NCI-H1105 treated with DMSO at 0.1 percent for 48 hours (cell line): ENCODE measurements around the gene CCDC172.

Source experiments
- DNase-seq: peaks from one replicate; lab custom pipeline; 2025; lab: John Stamatoyannopoulos, UW

The CCDC172 gene, protein sequence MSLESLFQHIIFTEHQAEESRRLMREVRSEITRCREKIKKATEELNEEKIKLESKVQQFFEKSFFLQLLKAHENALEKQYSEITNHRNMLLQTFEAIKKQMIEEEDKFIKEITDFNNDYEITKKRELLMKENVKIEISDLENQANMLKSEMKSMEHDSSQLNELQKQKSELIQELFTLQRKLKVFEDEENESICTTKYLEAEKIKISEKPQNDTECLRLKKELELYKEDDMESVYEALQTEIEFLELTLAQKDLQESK

GRCh38 chr10:116324227-116324950, at the start of gene CCDC172:
Gene CCDC172, plus strand, starts transcription at chr10:116324448. Its CDS starts 564 bp downstream, at chr10:116325012.
- DNase-seq, result no peak

- DNase-seq, result no peak
Measured at GRCh38 chr10:116276981-116277380, 47.3 kb upstream of the CCDC172 start.

GRCh38 chr10:116278846-116279245, 45.4 kb upstream of the CCDC172 start:
- DNase-seq, result no peak

DNA sequence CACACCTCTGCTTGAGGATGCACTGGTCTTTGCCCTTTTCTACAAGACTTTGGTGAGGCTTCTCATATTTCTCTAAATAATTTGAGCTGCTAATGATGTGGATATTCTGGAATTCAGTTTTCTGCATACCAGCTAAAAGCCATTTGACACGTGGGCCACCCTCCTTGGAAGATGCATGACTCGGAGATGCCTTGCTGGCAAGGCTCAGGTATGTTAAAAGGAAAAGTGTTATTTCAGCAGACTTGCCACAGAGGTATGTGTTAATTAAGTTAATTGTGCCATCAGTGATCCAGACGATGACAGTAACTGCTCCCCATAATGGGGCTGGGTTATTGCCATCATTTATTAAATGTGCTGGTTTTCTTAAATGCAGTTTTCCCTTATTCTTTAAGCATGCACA, 42.5 kb upstream of the CCDC172 start:
- DNase-seq, result no peak

DNA sequence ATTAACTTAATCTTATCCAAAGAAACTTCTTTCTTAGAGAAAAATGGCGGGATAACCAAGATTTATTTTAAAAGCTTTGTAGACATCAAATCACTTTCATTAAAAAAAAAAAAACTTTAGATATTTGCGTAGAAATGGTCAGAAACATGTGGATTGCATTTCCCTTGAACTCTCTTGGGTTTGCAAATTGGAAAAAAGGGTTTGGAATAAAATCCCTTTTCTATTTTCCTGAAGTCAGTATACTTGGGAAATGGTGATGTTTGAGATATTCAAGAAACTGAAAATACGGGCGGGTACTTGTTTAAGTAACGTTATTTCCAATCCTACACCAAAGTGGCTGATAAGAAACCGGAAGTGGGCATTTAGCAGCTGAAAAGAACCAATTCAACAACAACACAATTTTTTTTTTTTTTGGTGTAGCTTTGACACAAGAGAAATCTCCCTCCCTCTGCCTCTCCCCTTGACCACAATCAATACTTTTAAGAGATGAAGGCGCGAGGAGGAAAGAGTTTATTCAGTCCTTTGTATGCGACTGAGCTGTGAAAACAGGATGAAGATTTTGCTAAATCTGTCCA, 37.5 kb upstream of the CCDC172 start:
- DNase-seq, result no peak

DNA sequence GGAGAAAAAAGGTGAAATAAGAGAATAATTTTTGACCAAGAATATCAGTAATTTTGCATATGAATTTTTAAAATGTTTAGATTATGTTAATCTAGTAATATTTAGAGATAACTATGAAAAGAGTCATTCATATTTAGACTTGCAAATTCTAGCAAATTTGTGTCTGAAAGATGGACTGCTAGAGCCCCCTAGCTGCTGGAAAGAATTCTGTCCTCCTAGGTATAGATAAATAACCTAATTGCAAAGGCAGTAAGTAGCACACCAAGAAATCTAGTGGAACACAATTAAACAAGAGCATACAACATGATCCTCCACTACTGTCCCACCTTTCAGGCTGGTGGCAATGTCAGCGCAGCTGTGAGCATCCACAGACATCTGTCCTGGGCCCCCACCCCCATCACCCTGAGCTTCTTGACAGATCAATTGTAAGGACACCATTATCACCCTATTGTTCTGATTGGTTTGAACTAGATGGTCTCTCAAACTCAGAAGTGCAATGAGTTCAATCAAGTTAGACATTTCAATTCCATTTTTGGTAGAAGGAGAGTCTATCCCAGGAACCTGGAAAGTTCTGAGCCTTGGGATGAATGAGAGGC, 36.2 kb upstream of the CCDC172 start:
- peak; percentile 40 for DNase-seq

DNA sequence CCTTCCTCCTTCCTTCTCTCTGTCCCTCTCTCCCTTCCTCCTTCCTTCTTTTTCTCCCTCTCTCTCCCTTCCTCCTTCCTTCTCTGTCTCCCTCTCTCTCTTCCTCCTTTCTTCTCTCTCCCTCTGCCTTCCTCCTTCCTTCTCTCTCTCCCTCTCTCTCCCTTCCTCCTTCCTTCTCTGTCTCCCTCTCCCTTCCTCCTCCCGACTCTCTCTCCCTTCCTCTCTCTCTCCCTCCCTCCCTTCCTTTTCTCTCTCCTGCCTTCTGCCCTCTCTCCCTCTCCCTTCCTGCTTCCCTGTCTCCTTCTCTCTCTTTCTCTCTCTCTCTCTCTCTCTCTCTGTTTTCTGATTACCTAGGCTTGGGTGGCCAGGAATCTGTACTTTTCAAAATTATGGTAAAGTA, 34.6 kb upstream of the CCDC172 start:
- DNase-seq, result no peak

DNA sequence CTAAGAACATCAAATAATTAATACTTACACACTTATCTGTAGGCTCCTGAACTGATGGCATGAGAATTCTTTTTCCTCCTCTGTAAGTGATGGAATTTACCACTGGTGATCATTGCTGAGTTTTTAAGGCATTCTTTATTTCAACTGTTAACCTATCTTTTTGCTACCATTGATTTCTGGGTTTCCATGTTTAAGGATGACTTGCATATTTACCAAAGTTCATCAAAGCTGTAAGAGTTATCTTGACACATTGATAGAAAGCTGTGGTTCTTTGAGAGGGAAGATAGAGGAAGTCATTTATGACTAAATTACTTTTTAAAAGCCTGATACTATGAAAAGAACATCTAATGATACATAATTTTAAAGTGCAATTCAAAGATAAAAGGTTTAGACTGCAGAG, 31.8 kb upstream of the CCDC172 start:
- DNase-seq, result no peak

- no peak for DNase-seq
Measured at GRCh38 chr10:116296291-116296721, 27.9 kb upstream of the CCDC172 start.

- no peak for DNase-seq
Measured at GRCh38 chr10:116298586-116298985, 25.7 kb upstream of the CCDC172 start.

DNA sequence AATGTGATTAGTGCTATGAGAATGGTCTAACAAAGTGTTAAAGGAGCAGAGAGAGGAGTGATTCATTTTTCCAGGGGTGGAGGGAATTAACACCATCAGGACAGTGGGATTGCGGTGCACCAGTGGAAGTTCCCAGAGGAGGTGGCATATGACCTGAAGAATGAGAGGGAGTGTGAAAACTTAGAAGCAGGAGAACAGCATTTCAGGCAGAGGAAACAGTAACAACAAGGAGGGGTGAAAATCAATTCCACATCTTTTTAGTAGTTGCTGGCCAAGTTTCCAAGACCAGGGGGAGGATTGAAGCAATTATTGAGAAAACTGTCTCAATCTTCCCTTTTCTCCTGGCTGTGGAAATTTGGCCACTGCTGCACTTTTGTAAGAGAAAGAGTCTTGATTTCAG, 23.7 kb upstream of the CCDC172 start:
- no peak for DNase-seq

DNA sequence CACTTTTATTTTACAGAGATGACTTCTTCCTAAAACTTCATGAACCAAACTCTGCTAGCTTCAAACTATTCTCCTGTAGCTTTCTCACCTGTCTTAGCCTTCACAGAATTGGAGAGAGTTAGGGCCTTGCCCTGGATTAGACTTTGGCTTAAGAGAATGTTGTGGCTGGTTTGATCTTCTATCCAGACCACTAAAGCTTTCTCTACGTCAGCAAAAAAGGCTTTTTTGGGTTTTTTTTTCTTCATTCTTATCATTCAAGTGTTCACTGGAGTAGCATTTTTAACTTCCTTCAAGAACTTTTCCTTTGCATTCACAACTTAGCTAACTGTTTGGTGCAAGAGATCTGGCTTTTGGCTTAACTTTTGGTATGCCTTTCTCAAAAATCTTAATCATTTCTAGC, 19.3 kb upstream of the CCDC172 start:
- DNase-seq, result no peak

- DNase-seq, result no peak
Measured at GRCh38 chr10:116306847-116307246, 17.4 kb upstream of the CCDC172 start.

DNA sequence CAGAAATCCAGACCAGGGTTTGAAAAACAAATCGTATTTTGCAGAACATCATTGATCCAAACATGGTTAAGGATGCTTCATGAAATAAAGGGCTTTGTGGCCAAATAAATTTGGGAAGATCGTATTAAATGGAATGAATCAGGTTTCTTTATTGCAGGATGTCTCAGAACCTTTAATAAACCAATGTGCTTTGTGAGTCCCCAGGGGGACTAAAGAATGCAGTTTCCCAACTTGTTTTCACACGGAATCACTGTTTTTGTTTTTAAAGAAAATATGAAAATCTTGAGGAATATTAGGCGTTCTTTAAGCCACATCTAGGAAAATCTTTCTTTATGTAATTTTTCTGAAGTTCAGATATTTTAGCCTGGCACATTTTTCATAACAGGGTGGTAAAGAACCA, 16.8 kb upstream of the CCDC172 start:
- no peak for DNase-seq

- DNase-seq, result no peak
Measured at GRCh38 chr10:116311016-116311415, 13.2 kb upstream of the CCDC172 start.

DNA sequence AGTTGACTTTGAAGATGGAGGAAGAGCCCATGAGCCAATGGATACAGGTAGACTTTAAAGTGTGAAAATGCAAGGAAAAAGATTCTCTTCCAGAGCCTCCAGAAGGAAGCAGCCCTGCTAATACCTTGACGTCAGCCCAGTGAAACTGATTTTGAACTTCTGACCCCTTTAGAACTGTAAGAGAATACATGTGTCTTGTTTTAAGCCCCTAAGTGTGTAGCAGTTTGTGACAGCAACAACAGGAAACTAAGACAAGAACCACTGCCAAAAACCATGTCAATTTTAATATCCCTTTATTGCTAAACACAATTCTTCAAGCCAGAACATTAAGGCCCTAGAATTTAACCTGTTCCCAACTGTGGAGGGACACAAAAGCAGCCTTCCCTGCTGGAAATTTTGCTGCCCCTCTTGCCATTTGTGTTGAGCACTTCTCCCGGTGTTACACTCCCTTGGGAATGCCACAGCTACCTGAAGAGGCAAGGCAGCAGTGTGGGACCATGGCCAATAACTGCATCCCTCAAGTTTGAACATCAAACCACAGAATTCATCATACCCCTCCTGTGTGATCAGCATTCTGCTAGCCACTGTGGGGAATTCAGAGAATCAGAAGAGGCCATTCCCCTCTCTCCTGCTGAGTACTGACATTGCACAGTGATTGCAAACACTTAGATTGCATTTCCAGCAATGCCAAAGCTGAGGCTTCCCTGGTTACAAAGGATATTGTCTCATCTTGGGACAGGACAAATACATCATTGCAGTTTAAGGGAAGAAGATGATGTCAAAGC, 12.3 kb upstream of the CCDC172 start:
- DNase-seq, result no peak

DNA sequence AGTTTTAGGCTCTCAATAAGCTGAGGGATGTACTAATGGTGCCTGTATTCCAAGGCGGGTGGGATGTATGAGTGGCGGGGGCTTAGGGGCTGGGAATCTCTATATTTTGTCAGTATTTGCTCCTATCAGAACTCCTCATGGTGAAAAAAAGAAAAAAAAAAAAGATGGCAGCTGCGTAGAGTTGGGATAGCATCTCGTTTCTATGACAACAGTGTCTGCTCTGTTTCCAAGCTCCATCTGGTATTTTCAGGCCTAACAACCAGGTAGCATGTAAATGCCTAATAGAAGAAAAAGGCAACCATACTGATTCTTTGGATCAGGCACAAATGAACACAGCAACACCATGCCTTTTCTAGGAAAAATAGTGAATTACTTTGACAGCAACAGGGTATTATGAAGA, 11.7 kb upstream of the CCDC172 start:
- no peak for DNase-seq

GRCh38 chr10:116316503-116316902, 7.7 kb upstream of the CCDC172 start:
- no peak for DNase-seq

DNA sequence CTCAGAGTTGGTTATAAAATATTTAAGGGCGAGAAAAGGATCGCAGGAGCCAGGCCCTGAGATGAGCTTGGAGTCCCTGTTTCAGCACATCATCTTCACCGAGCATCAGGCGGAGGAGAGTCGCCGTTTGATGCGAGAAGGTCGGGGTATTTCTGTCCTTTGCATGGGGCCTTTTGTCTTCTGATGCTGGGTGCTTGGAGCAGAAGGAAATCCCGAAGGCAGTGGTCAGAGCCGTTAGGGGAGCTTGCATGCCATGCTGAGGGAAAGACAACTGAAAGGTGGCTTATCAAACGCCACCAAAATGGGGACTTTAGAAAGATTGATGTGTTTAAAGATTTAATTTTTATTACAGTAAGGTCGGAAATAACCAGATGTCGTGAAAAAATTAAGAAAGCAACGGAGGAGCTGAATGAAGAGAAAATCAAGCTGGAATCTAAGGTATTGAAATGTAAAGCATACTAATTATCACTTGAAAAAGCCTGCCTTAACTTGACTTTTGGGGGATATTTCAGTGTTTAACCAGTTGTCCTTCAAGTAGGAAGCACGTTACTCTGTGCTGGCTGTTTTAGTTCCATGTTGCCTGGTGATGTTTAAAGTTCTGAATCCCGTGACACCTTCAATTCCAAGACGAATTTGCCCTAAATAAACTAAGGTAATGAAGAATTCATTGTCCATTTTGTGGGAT, 845 bp downstream of the CCDC172 start:
- DNase-seq, result no peak

GRCh38 chr10:116325987-116326386, 1.7 kb downstream of the CCDC172 start:
- DNase-seq, result no peak

DNA sequence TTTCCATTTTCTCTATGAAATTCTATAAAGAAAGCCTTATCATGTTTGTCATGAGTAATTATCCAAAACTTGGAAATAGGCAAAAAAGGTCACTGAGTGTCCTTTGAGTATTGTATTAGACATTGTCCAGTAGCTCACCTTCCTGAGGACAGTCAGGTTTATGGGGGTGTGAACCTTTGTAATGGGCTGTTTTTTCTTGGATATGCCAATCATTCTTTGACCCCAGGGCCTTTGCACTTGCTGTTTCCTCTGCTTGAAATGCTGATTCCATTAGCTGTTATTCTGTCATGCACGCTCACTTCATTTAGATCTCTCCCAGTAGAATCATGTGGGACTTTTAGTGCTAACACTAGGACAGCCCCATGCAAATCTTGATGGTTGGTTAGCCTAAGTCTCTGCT, 4.9 kb downstream of the CCDC172 start:
- DNase-seq, result no peak

DNA sequence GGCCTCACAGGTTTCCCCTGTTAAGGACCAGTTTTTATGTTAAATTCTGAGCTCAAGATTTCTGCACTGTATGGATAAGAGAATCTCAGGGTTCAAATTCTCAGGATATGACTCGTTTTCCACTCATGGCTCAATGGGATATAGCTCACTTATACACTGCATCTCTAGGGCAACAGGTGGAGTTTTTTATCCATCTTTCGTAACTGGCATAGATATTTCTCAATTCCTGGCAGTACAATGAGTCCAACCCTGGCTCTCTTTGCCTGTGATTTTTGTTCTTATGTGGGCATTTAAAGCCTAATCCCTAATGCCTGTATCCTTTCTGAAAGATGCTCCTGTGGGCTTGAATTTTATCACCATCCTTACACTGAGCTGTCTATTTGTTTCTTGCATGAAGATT, 7.6 kb downstream of the CCDC172 start:
- DNase-seq, result no peak
